CD4-positive, alpha-beta T cell (primary cell): ENCODE data around the gene RAB24. TPM values are rescaled to one million over a fixed set of nuclear protein-coding genes. Genes with fewer than 3 reads are reported as not detected.

Source experiments
- ATAC-seq: fragments of 200-7000 bp; cut with Tn5 transposase; one replicate; pipeline ENCODE4 v1.10.0; 2022; ENCODE audit warnings: mild to moderate bottlenecking; ENCODE audit not compliant: poor library complexity
- CTCF ChIA-PET: fragments of 350-600 bp; sonication (Branson Sonifier 250); formaldehyde crosslinking; loops from one replicate; lab custom pipeline; 2021; ENCODE audit warnings: antibody characterized with exemption, inconsistent platforms; lab: Charles Lee
- POLR2A ChIA-PET: fragments of 350-600 bp; sonication (Branson Sonifier 250); formaldehyde crosslinking; loops from one replicate; lab custom pipeline; 2021; ENCODE audit warnings: antibody characterized with exemption, inconsistent platforms; lab: Charles Lee
- DNase-seq, 14 experiments: peaks; one replicate each; pipeline ENCODE4 v3.0.0-alpha.2; 2013 to 2020; ENCODE audit warnings: mixed read lengths in 2 of 14
- H3K27ac ChIP-seq, 2 donors: one replicate each; pipeline versions ENCODE4 v1.5.1 to v1.7.0; 2013; ENCODE audit warnings: low read length in 2 of 2, low read depth in 1 of 2, mild to moderate bottlenecking in 1 of 2
- H3K27me3 ChIP-seq, 2 experiments: 1 replicate in 1 of 2; 2 replicates in 1 of 2; pipeline versions ENCODE4 v1.6.1 to v1.7.0; 2013; ENCODE audit warnings: low read length in 2 of 2, control low read depth in 1 of 2, mild to moderate bottlenecking in 1 of 2, moderate library complexity in 1 of 2; ENCODE audit not compliant: insufficient read depth in 2 of 2, control insufficient read depth in 1 of 2
- H3K36me3 ChIP-seq: one replicate; pipeline ENCODE4 v1.6.1; 2013; ENCODE audit warnings: low read length, control low read depth; ENCODE audit not compliant: insufficient read depth
- H3K4me1 ChIP-seq: one replicate; pipeline ENCODE4 v1.6.1; 2013; ENCODE audit warnings: low read length, control low read depth; ENCODE audit not compliant: insufficient read depth
- H3K4me3 ChIP-seq: one replicate; pipeline ENCODE4 v1.5.1; 2013; ENCODE audit warnings: mild to moderate bottlenecking, low read length, moderate library complexity
- H3K9me3 ChIP-seq, 2 experiments: 1 replicate in 1 of 2; 2 replicates in 1 of 2; pipeline versions ENCODE4 v1.6.1 to v1.7.0; 2013; ENCODE audit warnings: low read length in 2 of 2, mild to moderate bottlenecking in 2 of 2, control low read depth in 1 of 2, moderate library complexity in 1 of 2; ENCODE audit not compliant: control insufficient read depth in 1 of 2, insufficient read depth in 1 of 2
- H3K27ac Mint-ChIP-seq: one replicate; pipeline ENCODE4 v1.8.0; 2020; ENCODE audit warnings: mixed read lengths
- H3K27me3 Mint-ChIP-seq: one replicate; pipeline ENCODE4 v1.8.0; 2021; ENCODE audit warnings: mixed read lengths
- H3K36me3 Mint-ChIP-seq: one replicate; pipeline ENCODE4 v1.8.0; 2021; ENCODE audit warnings: low read depth, mixed read lengths
- H3K4me1 Mint-ChIP-seq: one replicate; pipeline ENCODE4 v1.8.0; 2021; ENCODE audit warnings: low read depth, mixed read lengths
- H3K4me3 Mint-ChIP-seq: one replicate; pipeline ENCODE4 v1.8.0; 2020; ENCODE audit warnings: mild to moderate bottlenecking, mixed read lengths
- H3K9me3 Mint-ChIP-seq: one replicate; pipeline ENCODE4 v1.8.0; 2020; ENCODE audit warnings: mixed read lengths
- intact Hi-C, 2 experiments: fragments of 100-400 bp; cut with DNase I in 1 of 2; cut with micrococcal nuclease in 1 of 2; formaldehyde crosslinking; loops; one replicate each; pipeline versions ENCODE4 v1.15.1 to v1.9.0; 2023 to 2025; cut with DNase I, micrococcal nuclease
- total RNA-seq, 174 experiments: library from RNA in 2 of 174; stranded (reverse) in 2 of 174; gene quantifications; one replicate each; pipeline ENCODE4 v1.2.3 and lab custom pipeline; 2021 to 2026
- TF ChIP-seq, protein P1 (sequence below): fragments of 200-600 bp; IDR thresholded peaks from one replicate; pipeline ENCODE4 v1.8.0; 2022; ENCODE audit warnings: antibody characterized with exemption, mild to moderate bottlenecking

RAB24 gene
- total RNA-seq, 2 experiments from 2014 or later, result 17.0 to 18.0 TPM

DNA sequence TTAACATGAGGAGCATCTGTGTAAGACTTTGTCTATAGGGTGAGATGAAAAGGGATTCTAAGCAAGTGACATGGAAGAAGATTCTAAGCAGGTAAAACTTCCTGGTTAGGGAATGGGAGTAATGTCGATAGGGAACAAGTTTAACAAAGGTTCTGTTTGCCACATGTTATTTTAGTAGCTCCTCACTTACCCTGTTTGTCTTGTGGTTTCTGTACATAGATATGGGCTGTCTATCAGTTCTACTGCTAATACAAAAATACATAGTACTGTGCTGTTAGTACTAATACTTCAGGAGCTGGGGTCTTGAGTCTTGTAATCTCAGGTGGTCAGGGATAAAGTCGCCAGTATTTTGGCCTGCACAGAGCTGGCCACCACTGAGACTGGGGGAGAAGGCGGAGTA lies 32.9 kb downstream of the RAB24 start:
- Histone ChIP-seq H3K4me3 (no peak overlapping the region), H3K36me3 (peaks cover 88% of the 10 kb centered on the region), H3K27ac (no peak overlapping the region), H3K9me3 (no peaks in the 10 kb centered on the region), H3K27me3 (no peaks in the 10 kb centered on the region), H3K4me1 (no peaks in the 10 kb centered on the region)
- no peak for ATAC-seq
- intact Hi-C loops, result no loop called here
- ChIA-PET POLR2A (interaction anchor here (0.6 kb wide), 1 partner anchor 665 kb away, joined by 3 read pairs; no protein-coding TSS in a partner anchor), CTCF (no interaction called here)
- H3K27me3 Mint-ChIP-seq, result no peaks in the 10 kb centered on the region
- DNase-seq, result no peak
- no peaks in the 10 kb centered on the region for H3K9me3 Mint-ChIP-seq
- no peak overlapping the region for H3K4me3 Mint-ChIP-seq
- H3K4me1 Mint-ChIP-seq, result no peaks in the 10 kb centered on the region
- peaks cover 93% of the 10 kb centered on the region for H3K36me3 Mint-ChIP-seq
- TF ChIP-seq, protein P1, sequence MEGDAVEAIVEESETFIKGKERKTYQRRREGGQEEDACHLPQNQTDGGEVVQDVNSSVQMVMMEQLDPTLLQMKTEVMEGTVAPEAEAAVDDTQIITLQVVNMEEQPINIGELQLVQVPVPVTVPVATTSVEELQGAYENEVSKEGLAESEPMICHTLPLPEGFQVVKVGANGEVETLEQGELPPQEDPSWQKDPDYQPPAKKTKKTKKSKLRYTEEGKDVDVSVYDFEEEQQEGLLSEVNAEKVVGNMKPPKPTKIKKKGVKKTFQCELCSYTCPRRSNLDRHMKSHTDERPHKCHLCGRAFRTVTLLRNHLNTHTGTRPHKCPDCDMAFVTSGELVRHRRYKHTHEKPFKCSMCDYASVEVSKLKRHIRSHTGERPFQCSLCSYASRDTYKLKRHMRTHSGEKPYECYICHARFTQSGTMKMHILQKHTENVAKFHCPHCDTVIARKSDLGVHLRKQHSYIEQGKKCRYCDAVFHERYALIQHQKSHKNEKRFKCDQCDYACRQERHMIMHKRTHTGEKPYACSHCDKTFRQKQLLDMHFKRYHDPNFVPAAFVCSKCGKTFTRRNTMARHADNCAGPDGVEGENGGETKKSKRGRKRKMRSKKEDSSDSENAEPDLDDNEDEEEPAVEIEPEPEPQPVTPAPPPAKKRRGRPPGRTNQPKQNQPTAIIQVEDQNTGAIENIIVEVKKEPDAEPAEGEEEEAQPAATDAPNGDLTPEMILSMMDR, result no peak
- H3K27ac Mint-ChIP-seq, result no peak overlapping the region

DNA sequence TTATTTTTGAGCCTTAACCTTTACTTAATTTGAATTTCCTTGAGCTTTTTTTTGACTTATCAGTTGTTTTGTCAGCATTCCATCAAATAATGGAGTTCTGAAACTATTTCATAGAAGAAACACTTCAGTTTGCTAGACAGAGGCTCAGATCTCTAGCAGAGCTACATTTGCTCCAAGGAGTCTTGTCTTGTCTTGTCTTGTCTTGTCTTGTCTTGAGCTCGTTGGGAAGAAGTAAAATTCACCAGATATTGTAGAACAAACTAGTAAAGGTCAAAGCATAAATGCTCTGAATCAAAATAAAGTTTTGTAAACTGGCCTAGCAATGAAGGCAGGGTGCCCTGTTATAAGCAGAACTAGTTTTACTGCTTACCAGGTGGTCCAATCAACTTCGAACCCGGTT lies 33.5 kb downstream of the RAB24 start:
- Histone ChIP-seq H3K9me3 (no peaks in the 10 kb centered on the region), H3K36me3 (peaks cover 91% of the 10 kb centered on the region), H3K4me3 (no peak overlapping the region), H3K4me1 (no peaks in the 10 kb centered on the region), H3K27me3 (no peaks in the 10 kb centered on the region), H3K27ac (no peak overlapping the region)
- H3K9me3 Mint-ChIP-seq, result no peaks in the 10 kb centered on the region
- no peak overlapping the region for H3K27ac Mint-ChIP-seq
- intact Hi-C loops, result no loop called here
- TF ChIP-seq, protein P1, result no peak
- H3K36me3 Mint-ChIP-seq, result peaks cover 93% of the 10 kb centered on the region
- CTCF ChIA-PET, result no interaction called here
- no peak for DNase-seq
- POLR2A ChIA-PET, result no interaction called here
- H3K4me1 Mint-ChIP-seq, result no peaks in the 10 kb centered on the region
- H3K27me3 Mint-ChIP-seq, result no peaks in the 10 kb centered on the region
- ATAC-seq, result no peak
- H3K4me3 Mint-ChIP-seq, result no peak overlapping the region

- no peaks in the 10 kb centered on the region for H3K9me3 Mint-ChIP-seq
- H3K27me3 ChIP-seq, result no peaks in the 10 kb centered on the region
- H3K27me3 Mint-ChIP-seq, result no peaks in the 10 kb centered on the region
- intact Hi-C loops, result no loop called here
- ChIA-PET CTCF (interaction anchor here (1.2 kb wide), 1 partner anchor 19 kb away, joined by 4 read pairs; no protein-coding TSS in a partner anchor), POLR2A (no interaction called here)
- no peak overlapping the region for H3K27ac ChIP-seq
- no peaks in the 10 kb centered on the region for H3K4me1 ChIP-seq
- H3K36me3 Mint-ChIP-seq, result peaks cover 93% of the 10 kb centered on the region
- H3K36me3 ChIP-seq, result peaks cover 92% of the 10 kb centered on the region
- no peak overlapping the region for H3K27ac Mint-ChIP-seq
- ATAC-seq, result no peak
- H3K4me1 Mint-ChIP-seq, result no peaks in the 10 kb centered on the region
- DNase-seq, result no peak
- no peak overlapping the region for H3K4me3 Mint-ChIP-seq
- TF ChIP-seq, protein P1, result no peak
- no peak overlapping the region for H3K4me3 ChIP-seq
- no peaks in the 10 kb centered on the region for H3K9me3 ChIP-seq
Measured at GRCh38 chr5:177269232-177269895, 34.2 kb downstream of the RAB24 start.
